TTC549 (cell line): ENCODE measurements around the gene VAMP7.
"Not testable (repeated sequence)": the region's sequence is repeated elsewhere in the genome, so short reads cannot be mapped to it uniquely, and the experiment has no call there.

Experiments used
- FAIRE-seq: peaks from 2 replicates; lab custom pipeline; 2012; peaks lifted over from hg19 to GRCh38; lab: Jason Lieb, UNC

The VAMP7 gene, protein sequence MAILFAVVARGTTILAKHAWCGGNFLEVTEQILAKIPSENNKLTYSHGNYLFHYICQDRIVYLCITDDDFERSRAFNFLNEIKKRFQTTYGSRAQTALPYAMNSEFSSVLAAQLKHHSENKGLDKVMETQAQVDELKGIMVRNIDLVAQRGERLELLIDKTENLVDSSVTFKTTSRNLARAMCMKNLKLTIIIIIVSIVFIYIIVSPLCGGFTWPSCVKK

DNA sequence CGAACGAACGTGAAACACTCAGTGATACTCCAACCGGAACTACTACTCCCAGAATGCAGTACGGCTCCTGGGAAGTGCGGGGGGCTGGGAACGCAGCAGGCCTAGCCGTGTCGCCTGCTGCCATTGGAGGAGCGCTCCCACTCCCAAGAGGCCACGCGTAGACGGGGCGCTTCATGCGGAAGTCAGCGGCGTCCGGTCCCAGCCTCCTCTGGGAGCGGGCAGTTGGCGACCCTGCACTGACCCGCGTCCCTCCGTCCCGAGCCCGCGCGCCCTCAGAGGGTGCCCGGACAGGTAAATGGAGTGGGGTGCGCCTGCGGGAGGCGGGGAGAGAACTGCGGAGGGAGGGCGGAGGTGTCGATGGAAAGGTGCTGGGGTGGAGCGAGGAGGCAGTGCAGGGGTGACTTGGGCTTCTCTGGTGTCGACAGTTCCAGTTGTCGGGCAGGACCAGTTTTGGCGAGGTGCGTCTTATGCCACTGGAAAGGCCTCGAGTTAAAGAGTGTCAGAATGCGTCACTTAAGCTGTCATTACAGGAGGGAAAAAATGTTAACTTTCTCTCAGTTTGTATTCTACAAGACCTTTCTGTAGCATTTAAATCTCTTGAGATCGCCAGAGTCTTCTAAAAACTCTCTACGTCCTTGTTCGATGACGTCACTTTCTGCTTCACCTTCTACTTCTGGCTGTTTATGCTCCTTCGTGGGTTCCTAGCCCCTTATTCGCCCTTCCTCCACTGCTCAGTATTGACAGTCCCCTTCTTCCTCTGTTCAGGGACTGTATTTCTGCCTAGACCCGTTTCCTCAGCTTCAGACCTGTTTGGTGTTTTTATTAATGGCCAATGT is at the start of gene VAMP7:
VAMP7 (plus strand) TSS at position 188 of the 836 bp plus-strand sequence. CDS start 8,122 bp downstream, outside the sequence.
- FAIRE-seq: no peak

DNA sequence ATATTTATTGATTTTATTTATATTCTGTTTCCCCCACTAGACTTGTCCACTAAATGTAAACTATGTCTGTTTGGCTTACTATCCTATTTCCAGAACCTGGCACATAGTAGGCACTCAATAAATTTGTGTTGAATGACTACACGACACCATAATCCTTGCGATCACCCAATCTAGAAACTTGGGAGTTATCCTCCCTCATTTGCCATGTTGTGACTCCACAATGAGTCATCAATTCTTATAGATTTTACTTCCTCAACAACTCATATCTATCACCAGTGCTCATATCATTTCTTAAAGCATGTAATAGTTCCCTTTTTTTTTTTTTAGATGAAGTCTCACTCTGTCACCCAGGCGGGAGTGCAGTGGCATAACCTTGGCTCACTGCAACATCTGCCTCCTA is 39.9 kb upstream of the VAMP7 start:
- FAIRE-seq: no peak

DNA sequence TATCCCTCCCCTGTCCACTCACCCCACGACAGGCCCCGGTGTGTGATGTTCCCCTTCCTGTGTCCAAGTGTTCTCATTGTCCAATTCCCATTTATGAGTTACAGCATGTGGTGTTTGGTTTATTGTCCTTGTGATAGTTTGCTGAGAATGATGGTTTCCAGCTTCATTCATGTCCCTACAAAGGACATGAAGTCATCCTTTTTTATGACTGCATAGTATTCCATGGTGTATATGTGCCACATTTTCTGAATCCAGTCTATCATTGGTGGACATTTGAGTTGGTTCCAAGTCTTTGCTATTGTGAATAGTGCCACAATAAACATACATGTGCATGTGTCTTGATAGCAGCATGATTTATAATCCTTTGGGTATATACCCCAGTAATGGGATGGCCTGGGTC is 29.4 kb upstream of the VAMP7 start:
- not testable (repeated sequence) for FAIRE-seq

DNA sequence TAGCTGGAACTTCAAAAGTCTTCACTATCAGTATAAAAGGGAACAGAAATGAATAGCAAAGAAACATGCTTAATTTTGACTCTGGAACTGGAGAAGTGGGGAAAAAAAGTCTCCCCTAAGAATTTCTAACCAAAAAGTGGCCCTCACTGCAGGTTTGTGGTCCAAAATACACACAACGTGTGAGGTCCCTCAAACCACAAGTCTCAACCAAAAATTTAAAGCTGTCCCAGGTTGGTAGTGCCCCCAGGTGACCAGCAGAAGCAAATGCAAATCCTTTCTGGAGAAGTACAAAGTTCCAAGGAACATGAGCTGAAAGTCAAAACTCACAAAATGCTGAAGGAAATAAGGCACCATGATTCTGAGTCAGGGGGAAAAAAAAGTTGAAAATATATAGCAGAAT is 23.6 kb upstream of the VAMP7 start:
- FAIRE-seq: no peak

DNA sequence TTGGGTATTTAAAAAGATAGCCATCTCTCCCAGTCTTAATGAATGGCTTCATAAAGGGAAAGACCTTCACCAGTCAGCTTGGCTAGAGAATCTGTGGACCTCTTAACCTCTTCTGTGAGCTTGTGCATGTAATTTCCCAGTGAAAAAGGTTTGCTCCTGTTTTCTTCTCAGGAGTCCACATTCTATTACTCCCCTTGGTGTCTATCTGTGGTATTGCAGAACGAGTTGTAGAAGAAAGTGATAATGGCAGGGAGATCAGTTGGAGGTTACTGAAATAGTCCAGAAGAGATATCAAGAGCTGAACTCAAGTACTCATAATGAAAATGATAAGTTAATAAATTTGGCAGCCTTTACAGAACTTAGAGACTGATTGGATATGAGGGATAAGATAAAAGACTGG is 16.5 kb upstream of the VAMP7 start:
- FAIRE-seq: no peak

DNA sequence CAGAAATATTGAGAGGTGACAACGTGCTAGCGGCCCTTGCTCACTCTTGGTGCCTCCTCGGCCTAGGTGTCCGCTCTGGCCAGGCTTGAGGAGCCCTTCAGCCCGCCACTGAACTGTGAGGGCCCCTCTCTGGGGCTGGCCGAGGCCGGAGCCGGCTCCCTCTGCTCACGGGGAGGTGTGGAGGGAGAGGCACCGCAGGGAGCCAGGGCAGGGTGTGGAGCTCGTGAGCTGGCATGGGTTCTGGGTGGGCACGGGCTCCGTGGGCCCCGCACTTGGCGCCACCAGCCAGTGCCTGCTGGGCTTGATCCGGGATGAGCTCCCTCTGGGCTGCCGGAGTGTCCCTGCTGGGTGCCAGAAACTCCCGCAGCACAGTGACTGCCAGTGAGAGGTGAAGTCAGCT is 16.0 kb upstream of the VAMP7 start:
- FAIRE-seq: no peak

DNA sequence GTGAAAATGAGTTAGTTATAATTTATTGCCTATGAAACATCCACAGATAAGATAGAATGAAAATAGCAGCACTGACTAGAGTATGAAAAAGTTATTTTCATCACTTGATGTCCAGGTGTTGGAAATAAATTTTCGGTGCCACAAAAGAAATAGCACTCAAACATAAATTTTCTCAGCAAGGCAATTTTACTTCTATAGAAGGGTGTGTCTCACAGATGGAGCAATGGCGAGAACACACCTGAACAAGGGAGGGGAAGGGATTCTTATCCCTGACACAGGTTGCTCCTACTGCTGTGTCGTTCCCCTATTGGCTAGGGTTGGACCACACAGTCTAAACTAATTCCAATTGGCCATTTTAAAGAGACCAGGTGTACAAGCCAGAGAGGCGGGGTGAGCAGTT is 13.3 kb upstream of the VAMP7 start:
- FAIRE-seq: no peak

DNA sequence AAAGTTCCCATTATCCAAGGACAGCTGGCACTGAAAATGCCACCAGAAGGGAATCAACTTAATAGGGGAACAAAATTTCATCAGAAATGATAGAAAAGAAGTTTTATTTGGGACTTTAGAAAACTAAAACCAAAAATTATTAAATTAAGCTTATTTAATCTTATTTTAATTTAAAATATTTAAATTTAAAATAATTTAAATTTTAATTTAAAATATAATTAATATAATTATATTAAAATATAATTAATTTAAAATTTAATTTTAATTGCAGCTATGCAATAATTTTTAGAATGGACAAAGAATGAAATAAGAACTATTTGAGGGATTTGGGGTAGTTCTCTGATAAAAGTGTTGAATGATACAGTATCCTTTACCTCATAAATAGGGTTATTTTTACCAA is 10.2 kb upstream of the VAMP7 start:
- peak; percentile 84 for FAIRE-seq

DNA sequence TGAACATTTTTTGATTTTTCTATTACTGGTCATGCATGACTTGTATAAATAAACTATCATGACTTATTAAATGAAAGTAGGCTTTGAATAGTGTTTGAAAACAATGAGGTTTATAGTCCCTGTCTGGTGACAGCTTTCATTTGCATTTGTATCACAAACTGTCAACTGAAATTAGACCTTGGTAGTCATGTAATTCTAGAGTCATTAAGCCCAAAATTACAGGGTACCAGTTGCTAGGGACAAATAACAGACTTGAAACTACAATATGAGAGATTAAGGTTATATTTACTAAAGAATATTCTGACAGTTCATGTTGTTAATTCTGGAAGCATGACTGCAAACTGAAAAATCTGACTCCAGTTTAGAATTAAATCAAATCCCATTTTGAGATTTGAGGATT is 9.2 kb upstream of the VAMP7 start:
- no peak for FAIRE-seq

DNA sequence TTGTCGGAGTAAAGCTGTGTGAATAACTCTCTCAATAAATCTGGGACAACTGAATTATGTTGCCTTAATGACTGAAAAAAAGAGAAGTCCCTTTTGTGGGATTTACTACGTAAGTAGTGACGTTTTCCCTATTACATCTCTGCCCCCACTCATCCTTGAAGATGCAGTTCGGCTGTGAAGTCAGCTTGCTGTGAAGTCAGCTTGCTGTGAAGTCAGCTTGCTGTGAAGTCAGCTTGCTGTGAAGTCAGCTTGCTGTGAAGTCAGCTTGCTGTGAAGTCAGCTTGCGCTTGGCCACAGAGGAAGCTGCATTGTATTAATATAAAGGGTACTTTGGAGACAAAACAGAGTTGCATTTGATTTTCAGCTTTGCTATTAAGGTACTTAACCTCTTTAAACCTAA is 8.0 kb upstream of the VAMP7 start:
- FAIRE-seq: no peak

DNA sequence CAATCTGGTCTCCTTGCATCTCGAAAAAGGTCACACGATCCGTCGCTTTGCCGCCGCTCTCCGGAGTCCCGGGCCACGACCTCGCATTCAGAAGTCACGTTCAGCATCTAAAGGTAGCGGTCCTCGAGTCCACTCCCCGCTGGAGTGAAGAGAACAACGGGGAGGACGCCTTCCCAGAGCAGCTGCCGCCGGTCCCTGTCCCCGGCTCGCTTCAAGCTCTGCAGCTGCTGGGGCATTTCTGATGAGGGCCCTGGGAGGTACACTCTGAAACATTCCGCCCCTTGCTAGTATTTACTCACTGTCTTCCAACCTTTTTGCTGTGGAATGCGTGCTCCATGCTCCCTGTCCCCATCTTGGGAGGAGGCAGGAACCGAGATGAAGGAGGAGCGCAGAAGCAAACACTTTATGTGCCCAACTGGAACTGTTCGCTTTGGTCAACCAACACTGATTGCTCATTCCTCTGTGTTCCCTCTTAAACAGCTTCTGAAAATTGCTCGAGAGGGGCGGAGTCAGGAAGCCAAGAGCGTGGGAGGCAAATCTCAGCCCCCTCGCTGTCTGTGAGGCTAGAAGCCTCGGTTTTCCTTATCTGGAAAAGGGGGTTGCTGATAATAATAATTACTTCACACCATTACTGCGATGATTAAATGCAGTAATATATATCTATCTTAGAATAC is 6.4 kb upstream of the VAMP7 start:
- FAIRE-seq: no peak

DNA sequence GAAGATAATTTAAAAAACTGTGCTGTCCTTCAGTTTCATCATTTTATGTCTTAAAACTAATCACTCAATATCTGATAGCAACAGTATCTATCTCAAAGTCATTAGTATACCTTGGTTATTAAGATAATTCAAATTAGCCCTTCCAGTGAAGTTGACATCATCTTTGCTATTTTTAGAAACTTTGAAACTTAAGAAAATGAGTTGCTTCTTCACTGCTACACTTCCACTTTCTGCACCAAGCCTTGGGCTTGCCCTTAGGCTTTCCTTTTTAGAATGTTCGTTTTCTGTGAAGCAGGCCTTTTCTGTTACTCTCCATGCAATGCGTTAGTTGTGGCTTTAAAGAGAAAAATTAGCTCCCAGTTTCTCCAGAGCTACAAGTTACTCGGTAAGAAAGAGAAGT is 4.4 kb upstream of the VAMP7 start:
- no peak for FAIRE-seq

DNA sequence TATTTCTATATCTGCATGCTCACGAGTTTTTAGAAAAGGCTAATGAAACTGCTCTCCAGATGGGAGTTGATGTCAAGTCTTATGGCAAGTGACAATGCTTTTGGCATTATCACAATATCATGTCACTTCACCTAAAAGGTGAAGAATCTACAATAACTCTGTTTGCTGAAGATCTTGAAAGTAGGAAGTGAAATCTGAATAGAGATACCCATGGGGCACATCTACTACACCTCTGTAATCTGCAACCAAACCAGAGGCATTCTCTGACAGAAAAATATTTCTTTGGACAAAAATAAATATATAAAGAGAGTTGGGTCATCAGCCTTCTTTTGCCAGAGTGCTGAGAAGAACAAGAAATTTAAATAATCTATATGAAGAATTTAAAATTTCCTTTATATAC is 3.9 kb upstream of the VAMP7 start:
- FAIRE-seq: no peak

DNA sequence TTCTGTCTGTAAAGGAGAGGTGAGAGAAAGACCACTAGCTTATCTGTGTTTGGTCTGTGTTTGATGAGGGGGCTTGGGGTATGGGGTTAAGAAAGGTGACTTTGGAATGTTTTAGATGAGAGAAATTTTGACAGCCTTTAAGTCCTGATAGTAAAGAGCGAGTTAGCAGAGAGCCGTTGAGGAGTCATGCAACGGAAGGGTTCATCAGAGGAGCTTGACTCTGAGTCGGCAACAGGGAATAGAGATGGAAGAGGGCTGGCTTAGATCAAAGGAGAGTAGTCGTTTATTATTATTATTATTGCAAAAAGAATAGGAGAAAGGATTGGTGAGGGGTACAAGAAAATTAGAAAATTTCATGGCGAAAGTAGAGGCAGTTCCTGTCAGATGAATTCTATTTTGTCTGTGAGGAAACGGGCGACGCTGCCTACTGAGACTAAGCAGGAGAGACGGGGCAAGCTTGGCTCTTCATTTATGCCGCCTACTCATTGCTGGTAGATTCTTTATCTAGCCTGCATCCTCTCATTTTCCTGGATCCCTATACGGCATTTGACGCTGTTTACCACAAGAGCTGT is 473 bp upstream of the VAMP7 start:
- FAIRE-seq: no peak

DNA sequence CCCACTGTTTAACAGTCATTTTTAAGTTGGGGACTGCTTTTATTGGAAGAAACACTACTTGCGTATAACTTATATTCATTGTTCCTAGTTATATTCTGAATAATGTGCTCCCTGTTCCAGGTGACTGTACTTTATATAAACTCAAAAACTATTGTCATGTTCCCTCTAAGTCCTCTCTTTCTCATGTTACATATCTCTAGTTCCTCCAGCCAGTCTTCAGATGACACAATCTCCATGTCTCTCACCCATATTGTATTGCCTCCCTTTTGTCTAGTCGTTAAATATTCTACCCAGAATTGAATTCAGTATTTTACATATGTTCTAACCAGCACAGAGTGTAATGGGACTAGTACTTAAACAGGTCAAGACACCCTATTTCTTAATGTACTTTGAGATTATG is 5.3 kb downstream of the VAMP7 start:
- no peak for FAIRE-seq

DNA sequence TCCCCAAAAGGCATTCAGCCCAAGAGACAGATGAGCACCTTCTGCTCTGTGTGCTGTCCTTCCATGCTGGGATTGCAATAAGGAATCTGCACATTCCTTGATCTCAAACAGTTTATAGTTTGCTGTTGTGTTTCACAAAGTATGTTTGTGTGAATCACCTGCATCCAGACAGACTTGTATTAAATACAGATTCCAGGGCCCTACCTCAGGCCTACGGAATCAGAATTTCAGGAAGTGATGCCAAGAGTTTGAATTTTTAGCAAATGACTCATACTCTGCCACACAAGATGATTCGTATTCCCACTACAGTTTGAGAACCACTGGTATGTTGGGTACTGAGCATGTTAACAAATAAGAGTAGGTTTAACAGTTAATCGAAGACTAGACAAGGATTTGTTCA is 7.0 kb downstream of the VAMP7 start:
- no peak for FAIRE-seq

DNA sequence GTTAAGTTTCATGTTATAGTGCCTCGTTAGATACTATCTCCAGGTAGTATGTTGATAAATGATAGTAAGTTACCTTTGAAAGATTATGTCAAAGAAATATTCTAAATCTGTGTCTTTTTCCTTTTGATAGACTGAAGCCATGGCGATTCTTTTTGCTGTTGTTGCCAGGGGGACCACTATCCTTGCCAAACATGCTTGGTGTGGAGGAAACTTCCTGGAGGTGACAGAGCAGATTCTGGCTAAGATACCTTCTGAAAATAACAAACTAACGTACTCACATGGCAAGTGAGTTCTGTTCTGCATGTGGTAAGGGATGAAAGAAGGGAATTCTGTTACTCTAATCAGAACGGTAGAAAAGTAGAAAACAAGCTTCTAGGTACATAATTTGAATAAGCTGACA is 8.2 kb downstream of the VAMP7 start:
- no peak for FAIRE-seq

DNA sequence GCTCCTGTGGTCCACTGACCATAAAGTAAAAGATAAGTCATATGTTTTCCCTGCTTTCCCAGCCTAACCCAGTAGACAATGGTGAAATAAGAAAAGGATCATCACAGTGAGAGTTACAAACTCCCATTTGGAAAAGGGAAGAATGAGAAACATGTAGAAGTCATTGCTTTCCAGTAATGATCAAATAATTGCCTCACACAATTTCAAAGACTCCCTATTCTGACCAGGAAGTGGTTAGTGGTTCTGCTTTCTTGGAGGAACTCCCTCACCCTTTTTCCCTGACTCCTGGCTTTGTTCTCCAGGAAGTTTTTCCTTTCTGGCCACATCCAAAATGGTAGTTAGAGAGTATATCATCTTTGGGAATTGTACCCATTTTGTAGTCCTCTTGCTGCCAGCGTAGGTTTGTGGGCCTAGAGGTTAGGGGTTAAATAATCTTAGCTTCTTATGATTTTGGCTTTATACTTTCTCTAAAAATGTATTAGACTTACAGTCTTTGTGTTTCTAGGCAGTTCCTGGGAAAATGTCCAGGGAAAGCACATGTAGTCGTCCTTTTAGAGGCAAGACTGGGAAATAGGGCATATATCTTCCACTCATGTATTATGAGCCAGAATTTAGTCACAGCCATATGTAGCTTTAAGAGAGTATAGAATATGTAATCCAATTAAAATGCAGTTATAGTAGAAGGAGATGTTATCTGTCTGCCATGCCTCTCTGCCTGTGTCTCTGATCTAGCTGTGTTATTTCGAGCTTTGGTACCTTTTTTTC is 10.5 kb downstream of the VAMP7 start:
- FAIRE-seq: no peak

DNA sequence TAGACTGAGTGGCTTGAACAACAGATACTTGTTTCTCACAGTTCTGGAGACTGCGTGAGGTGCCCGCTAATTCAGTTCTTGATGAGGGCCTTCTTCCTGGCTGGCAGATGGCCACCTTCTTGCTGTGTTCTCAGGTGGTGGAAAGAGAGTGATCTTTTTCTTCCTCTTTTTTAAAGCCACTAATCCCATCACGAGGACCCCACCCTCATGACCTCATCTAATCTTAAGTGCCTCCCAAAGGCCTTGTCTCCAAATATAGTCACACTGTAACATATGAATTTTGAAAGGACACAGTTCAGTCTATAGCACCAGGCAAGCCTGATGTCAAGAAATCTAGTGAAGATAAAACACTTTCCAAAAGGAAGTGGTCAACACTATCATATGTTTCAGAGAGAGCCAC is 12.4 kb downstream of the VAMP7 start:
- no peak for FAIRE-seq

DNA sequence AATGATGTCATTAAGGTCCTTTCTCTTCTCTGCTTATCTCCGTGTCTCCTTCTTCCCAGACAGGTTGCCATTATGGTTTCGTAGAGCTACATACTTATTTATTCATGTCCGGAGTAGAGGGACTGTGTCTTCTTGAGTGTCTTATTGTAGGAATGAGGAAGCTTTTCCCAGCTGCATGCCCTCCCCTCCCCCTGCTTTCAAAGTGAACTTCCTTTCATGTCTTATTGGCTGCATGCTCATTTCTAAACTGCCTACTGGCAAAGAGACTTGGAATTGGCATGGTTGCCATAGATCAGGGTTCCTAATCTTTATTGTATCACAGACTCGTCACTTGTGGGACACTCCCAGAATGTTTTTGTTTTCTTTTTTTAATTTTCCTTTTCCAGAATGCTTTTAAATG is 15.4 kb downstream of the VAMP7 start:
- no peak for FAIRE-seq

DNA sequence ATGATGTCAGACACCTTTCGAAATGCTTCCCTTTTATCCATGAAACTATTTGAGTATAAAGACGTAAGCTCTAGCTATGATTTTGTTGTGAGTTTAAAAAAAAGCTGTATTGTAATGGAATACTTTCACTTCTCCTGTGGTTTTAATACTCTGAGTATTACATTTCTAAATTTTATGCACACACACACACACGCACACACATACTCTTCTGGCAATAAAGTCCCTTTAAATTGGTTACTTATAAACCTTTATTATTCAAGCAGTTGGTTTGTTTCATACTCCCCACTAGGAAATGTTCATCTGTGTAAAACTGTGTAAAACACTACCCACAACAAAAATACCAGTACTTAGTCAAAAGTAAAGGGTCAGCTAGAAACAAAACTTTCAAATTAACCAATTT is 18.2 kb downstream of the VAMP7 start:
- FAIRE-seq: no peak

DNA sequence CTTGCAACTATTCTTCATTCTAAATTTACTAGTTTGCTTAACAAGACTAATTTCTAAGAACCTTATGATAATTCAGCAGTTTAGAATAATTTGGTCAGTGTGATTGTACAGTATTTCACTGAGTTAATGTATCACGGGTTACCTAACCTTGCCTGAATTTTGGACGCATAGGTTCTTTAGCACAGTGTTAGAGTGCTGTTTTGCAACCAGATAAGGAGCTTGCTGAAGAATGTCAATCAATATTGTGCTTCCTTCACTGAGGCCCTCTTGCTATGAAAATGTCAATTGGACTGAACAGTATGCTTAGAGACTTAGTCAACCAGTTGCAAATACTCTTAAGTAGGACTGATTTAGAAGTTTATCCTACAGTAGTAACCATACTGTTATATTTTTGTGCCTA is 19.6 kb downstream of the VAMP7 start:
- FAIRE-seq: no peak
